Erythroblast (primary cell): ENCODE results near the gene TRPM3.

ENCODE experiments used
- DNase-seq, 2 experiments: peaks; one replicate each; lab custom pipeline; 2025; lab: John Stamatoyannopoulos, UW
- GATA1 ChIP-seq: IDR thresholded peaks from 2 replicates; pipeline ENCODE4 v1.6.1; 2011; ENCODE audit warnings: low read depth, mild to moderate bottlenecking, control low read depth, low read length, moderate library complexity
- POLR2A ChIP-seq: IDR thresholded peaks from 2 replicates; pipeline ENCODE4 v1.6.1; 2011; ENCODE audit warnings: mild to moderate bottlenecking, low read length

TRPM3 gene

GRCh38 chr9:70614786-70615463, 506.5 kb downstream of the TRPM3 start:
- TF ChIP-seq POLR2A, result no peak
- TF ChIP-seq GATA1, result no peak
- DNase-seq, result no peak

DNA sequence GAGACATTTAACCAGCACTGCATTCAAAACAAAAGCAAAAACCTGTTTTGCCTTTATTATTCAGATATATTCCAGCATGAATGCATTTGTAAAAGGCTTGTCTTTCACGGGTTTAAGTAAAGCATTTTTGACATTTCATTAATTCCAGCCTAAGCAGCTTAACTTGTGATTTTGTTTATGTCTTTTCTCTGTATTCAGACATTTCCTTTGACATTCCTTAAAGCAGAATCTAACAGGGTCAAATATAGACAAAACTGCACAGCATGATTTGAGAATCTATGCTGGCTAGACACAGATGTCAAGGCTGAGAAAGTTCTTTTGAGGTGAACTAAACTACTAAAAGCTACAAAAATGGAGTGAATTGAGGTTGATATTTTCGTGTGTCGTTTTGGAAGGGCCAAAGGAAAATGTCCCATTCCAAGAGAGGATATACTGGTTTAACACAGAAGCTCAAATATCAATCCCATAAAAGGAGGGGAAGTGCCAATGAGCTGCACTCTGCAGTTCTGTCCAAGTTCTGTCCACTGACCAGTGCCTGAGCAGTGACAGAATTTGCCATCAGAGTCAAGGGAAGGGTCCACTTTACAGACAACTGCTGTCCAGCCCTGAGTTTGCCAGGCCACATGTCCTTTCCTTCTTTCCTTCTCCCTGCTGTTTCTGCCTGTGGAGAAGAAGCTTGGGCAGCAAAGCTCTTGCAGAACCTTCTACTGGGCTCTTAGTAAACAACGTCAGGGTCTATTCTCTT, 508.2 kb downstream of the TRPM3 start:
- DNase-seq, result no peak
- no peak for TF ChIP-seq GATA1

- no peak for DNase-seq
- TF ChIP-seq GATA1 (no peak), POLR2A (no peak)
Observed at GRCh38 chr9:70610287-70610644, 511.2 kb downstream of the TRPM3 start.

DNA sequence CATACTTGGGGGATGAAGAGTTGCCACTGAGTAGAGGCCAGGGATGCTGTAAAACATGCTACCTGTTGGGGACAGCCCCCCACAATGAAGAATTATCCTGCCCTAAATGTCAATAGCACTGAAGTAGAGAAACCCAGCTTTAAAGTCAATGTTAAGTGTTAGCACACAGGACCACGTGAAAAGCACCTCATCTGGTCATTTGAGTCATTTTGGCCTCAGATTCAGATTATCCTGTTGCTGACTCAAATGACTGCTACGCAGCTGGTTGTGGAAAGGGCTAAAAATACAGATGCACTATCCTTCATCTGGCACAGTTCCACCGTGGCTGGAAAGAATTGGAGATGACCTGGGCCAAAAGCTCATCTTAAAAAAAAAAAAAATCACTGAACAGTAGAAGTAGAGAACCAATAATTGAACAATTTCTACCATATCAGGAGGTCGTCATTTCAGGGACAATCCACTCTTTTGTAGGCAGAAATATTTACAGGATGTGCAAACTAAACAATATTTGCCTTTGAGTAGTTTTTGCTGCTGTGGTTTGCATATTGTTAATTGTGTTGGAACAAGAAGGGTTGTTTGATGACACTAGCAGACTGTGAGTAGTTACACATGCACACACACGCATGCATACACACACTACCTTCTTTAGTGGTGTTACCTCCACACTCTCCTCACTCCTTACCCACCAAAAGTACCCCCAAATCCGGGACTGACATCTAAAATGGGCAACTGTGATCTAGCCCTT, 511.7 kb downstream of the TRPM3 start:
- no peak for DNase-seq
- TF ChIP-seq POLR2A (no peak), GATA1 (no peak)

GRCh38 chr9:70609011-70609410, 512.4 kb downstream of the TRPM3 start:
- no peak for DNase-seq
- TF ChIP-seq POLR2A, result no peak
- no peak for TF ChIP-seq GATA1

DNA sequence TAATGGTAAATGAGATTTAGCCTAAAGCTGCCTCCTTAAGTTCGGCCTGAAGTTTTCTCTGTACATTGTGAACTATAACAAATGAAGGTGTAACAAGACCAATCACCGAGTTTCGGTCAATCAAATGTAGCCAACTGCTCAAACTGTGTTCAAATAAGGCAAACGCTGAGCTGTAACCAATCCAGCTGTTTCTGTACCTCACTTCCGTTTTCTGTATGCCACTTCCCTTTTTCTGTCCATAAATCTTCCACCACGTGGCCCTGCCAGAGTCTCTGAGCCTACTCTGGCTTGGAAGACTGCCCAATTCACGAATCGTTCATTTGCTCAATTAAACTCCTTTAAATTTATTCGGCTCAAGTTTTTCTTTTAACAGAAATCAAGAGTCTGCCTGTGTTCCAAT, 513.5 kb downstream of the TRPM3 start:
- TF ChIP-seq POLR2A, result no peak
- TF ChIP-seq GATA1, result no peak
- no peak for DNase-seq

- TF ChIP-seq GATA1, result no peak
- TF ChIP-seq POLR2A, result no peak
- DNase-seq, result no peak
Observed at GRCh38 chr9:70607329-70607728, 514.1 kb downstream of the TRPM3 start.

DNA sequence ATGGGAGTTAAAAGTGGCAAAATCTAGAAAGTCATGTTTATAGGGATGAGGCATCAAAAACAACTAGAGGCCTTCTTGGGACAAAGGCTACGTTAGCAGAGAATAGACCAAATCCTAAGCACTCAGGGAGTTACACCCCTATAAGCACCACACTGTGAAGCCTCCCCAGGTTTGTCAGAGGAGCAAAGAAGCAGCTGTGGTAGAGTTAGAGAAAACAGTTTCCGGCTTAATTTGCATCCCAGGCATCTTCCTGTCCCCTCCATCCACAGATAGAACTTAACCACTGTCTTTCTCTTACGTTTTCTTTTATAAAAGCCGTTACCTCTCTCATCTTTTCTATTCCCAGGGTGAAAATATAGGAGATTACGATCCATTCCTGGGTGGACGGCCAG, 518.4 kb downstream of the TRPM3 start:
- no peak for TF ChIP-seq GATA1
- no peak for TF ChIP-seq POLR2A
- DNase-seq, result no peak

GRCh38 chr9:70602321-70603019, 519.0 kb downstream of the TRPM3 start:
- TF ChIP-seq POLR2A (no peak), GATA1 (no peak)
- DNase-seq, result peak; percentile 52 to 78

DNA sequence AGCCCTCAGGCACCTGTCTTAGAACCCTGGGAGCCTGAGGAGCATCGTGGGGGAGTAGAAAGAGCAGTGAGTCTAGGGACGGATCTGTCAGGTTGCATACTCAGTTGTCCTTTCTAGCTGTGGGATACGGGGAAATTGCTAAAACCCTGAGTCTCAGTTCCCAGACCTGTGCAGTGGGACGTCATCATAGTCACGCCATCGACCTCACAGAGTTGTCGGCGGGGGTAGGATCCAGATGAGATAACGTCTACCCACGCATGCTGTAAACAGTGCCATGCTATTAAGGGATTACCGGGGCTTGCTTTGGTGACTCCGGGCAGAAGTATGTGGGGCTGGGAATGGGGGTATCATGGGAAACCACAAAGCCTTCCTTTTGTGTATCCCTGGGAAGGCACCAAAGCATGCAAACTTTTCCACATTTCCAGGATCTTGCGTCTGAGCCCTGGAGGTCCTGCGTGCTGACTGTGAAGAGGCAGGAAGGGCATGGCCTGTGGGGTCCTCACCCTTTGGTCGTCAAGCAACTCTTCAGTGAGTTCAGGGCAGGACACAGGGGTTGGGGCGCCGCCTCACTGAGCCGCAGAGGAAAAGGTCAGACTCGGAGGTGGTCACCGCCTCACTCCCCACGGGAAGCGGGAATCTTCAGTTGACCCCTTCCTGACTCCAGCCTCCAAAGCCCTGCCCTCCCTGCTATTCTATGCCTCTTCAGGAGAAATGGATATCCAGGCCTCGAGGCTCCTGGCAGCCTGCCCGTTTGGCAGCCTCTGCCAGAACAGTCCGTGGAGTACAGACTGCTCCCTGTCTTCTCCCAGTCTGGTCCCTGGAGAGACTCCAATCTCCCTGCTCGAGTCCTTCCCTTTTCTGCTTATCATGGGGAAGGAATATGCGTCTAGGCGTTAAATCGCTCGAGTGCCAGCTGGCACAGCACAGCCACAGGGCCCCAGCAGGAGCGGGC, 520.1 kb downstream of the TRPM3 start:
- TF ChIP-seq GATA1, result no peak
- TF ChIP-seq POLR2A, result no peak
- no peak for DNase-seq

DNA sequence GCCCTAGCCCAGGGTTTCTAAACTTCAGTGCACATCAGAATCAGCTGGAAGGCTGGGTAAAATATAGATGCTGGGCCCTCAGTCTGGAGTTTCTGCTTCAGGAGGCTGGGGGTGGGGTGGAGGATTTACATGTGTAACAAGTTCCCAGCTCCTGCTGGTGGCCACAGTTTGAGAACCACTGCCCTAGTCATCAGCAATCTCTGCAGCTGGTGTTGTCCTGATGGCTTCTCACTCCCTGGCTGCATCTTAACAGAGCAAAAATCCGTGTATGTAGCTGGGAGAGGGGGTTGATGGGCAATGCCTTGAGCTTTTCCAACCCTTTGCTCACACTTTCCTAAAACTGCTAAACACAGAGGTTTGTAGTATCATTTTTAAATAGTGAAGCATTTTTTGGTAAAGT, 520.9 kb downstream of the TRPM3 start:
- TF ChIP-seq GATA1 (no peak), POLR2A (no peak)
- no peak for DNase-seq

DNA sequence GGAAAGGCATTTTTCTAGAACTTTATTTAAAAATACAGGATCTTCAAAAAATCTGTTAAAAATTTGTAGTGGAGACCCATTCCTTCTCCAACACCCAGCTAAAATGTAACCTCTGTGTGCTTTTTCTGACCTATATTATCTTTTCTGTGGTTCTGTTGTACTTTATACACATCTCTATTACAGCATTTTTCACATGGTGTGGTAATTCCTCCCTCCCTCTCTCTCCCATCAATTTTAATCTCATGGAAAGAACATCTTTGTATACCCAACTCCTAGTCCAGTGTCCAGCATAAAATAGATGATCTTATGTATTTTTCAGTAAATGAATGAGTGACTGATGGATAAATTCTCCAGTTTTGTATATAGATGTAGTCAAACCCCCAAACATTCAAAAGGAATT, 523.5 kb downstream of the TRPM3 start:
- TF ChIP-seq POLR2A (no peak), GATA1 (no peak)
- DNase-seq, result no peak

GRCh38 chr9:70595211-70595610, 526.2 kb downstream of the TRPM3 start:
- no peak for DNase-seq
- TF ChIP-seq GATA1 (no peak), POLR2A (no peak)

DNA sequence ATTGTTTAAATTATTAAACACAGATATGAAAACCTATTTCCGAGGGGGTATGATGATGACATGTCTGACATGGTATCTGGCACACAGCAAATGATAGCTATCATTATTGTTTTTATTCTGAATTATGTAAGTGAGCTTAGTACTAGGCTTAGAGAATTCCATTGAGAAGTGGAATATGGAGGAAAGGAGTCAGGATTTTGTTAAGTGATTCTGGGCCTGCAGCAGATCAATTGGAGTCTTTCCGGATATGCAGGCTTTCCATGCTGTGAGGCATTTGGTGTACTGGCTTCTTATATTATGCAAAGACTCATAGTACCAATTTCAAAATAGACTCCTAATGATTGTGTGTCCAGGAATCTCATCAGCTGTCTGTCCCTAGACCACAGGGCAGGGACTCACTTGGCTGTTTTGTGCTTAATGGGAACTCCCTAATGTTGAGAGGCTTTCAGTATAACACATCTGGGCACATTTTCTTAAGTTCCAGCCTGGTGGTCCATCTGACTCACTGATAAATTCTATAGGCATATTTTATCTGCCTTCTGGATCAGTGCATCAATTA, 527.0 kb downstream of the TRPM3 start:
- DNase-seq, result no peak
- no peak for TF ChIP-seq POLR2A
- no peak for TF ChIP-seq GATA1
